Rectal smooth muscle tissue (tissue), 1 donor: ENCODE results near the gene MAP3K14.
A peak's percentile ranks its signal among the peaks of the same experiment; 100 is the strongest.
"Not testable (repeated sequence)": the region's sequence is repeated elsewhere in the genome, so short reads cannot be mapped to it uniquely, and the experiment has no call there.

Experiments used
- H3K27ac ChIP-seq: one replicate; pipeline ENCODE4 v1.7.0; 2013; ENCODE audit warnings: low read depth, low read length, inconsistent platforms
- H3K27me3 ChIP-seq: one replicate; pipeline ENCODE4 v1.7.0; 2013; ENCODE audit warnings: low read length; ENCODE audit not compliant: control insufficient read depth, insufficient read depth
- H3K36me3 ChIP-seq: one replicate; pipeline ENCODE4 v1.7.0; 2013; ENCODE audit warnings: low read length; ENCODE audit not compliant: control insufficient read depth, insufficient read depth
- H3K4me1 ChIP-seq: one replicate; pipeline ENCODE4 v1.7.0; 2013; ENCODE audit warnings: low read length; ENCODE audit not compliant: control insufficient read depth, insufficient read depth
- H3K4me3 ChIP-seq: one replicate; pipeline ENCODE4 v1.7.0; 2013; ENCODE audit warnings: low read length
- H3K9ac ChIP-seq: one replicate; pipeline ENCODE4 v1.7.0; 2013; ENCODE audit warnings: low read length

The MAP3K14 gene

GRCh38 chr17:45260204-45260783 is 56.5 kb downstream of the MAP3K14 start:
- no peak overlapping the region for H3K4me3 ChIP-seq
- no peaks in the 10 kb centered on the region for H3K27me3 ChIP-seq
- peaks cover 19% of the 10 kb centered on the region for H3K36me3 ChIP-seq
- no peak overlapping the region for H3K9ac ChIP-seq
- no peak overlapping the region for H3K27ac ChIP-seq
- H3K4me1 ChIP-seq, result peaks cover 6% of the 10 kb centered on the region

GRCh38 chr17:45258981-45259380 is 57.8 kb downstream of the MAP3K14 start:
- H3K4me1 ChIP-seq, result peaks cover 6% of the 10 kb centered on the region
- H3K27ac ChIP-seq, result no peak overlapping the region
- H3K36me3 ChIP-seq, result peaks cover 9% of the 10 kb centered on the region
- no peak overlapping the region for H3K4me3 ChIP-seq
- no peaks in the 10 kb centered on the region for H3K27me3 ChIP-seq
- H3K9ac ChIP-seq, result no peak overlapping the region

- Histone ChIP-seq H3K4me1 (peaks cover 2% of the 10 kb centered on the region), H3K27me3 (no peaks in the 10 kb centered on the region), H3K27ac (no peak overlapping the region), H3K4me3 (no peak overlapping the region), H3K9ac (no peak overlapping the region), H3K36me3 (no peaks in the 10 kb centered on the region)
Measured at GRCh38 chr17:45257115-45257514, 59.7 kb downstream of the MAP3K14 start.

DNA sequence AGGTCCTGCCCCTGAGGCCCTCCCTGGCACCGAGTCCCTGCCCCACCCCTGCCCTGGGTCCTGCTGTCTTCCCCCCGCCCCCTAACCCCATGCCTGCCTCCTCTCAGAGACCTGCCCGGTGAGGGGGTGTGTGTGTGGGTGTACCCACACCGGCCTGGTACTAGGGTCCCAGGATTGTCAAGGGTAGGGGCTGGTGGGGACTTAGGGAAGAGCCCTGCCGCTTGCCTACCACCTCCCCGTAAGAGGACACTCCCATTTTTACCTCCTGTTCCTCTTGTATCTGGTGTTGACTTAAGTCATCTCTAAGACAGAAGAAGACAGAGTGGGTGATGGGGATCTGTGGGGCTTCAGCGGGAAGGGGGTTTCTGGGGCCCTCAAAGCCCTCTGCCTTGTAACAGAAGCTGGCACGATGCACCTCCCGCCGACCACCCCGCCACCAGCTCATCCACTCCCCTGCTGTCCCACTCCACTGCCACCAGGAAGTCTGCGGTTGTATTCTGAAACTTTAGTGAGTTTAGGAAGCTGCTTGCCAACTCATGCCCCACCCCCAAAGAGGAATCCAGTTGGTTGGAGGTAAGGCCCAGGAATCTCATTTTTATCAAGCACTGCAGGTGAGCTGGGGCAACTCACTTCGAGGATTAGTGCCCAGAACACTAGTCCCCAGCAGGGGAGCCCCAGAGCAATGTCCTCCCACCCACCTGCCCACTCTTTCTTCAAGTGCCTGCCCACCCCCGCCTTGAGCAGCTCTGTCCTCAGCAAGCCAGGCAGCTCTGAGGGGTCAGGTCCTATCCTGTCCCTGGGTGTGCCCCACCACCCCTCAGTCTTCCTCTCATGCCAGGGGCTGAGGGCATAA is 60.5 kb downstream of the MAP3K14 start:
- Histone ChIP-seq H3K27ac (no peak overlapping the region), H3K36me3 (no peaks in the 10 kb centered on the region), H3K27me3 (no peaks in the 10 kb centered on the region), H3K4me1 (peaks cover under 1% of the 10 kb centered on the region), H3K4me3 (no peak overlapping the region), H3K9ac (no peak overlapping the region)

DNA sequence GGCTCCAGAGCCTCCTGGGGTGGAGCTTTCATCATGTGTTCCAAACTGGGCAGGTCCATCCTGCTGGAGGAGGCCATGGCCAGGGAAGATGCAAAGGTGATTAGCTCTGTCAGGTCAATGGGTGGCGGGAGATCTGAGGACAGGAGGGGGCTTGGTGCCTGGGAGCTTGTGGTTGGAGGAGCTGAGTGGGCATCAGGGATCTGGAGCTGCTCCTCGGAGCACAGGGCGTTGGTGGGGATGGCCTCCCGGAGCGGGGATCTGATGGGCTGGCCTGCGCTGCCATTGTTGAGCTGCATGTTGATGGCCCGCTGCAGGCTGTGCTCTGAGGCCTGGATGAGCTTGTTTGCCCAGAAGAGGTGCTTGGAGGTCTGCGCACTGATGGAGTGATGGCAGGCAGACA is 61.5 kb downstream of the MAP3K14 start:
- H3K27me3 ChIP-seq, result no peaks in the 10 kb centered on the region
- H3K9ac ChIP-seq, result no peak overlapping the region
- H3K4me3 ChIP-seq, result no peak overlapping the region
- H3K4me1 ChIP-seq, result no peaks in the 10 kb centered on the region
- no peak overlapping the region for H3K27ac ChIP-seq
- H3K36me3 ChIP-seq, result no peaks in the 10 kb centered on the region

- no peak overlapping the region for H3K4me3 ChIP-seq
- H3K4me1 ChIP-seq, result no peaks in the 10 kb centered on the region
- no peaks in the 10 kb centered on the region for H3K36me3 ChIP-seq
- H3K27me3 ChIP-seq, result no peaks in the 10 kb centered on the region
- no peak overlapping the region for H3K9ac ChIP-seq
- no peak overlapping the region for H3K27ac ChIP-seq
Measured at GRCh38 chr17:45253879-45254278, 62.9 kb downstream of the MAP3K14 start.

- H3K4me1 ChIP-seq, H3K27ac ChIP-seq, H3K4me3 ChIP-seq, H3K9ac ChIP-seq, H3K36me3 ChIP-seq, H3K27me3 ChIP-seq: not testable (repeated sequence)
Measured at GRCh38 chr17:45253237-45253636, 63.6 kb downstream of the MAP3K14 start.

GRCh38 chr17:45251931-45252330 is 64.9 kb downstream of the MAP3K14 start:
- Histone ChIP-seq H3K4me3 (no peak overlapping the region), H3K36me3 (no peaks in the 10 kb centered on the region), H3K27ac (no peak overlapping the region), H3K27me3 (no peaks in the 10 kb centered on the region), H3K4me1 (peaks cover 1% of the 10 kb centered on the region), H3K9ac (no peak overlapping the region)

GRCh38 chr17:45248132-45248957 is 68.5 kb downstream of the MAP3K14 start:
- Histone ChIP-seq H3K4me1 (peaks cover 4% of the 10 kb centered on the region), H3K9ac (peak overlapping the region; percentile 26), H3K36me3 (peaks cover 3% of the 10 kb centered on the region), H3K27ac (no peak overlapping the region), H3K27me3 (no peaks in the 10 kb centered on the region), H3K4me3 (peak overlapping the region; percentile 69)

- Histone ChIP-seq H3K4me3 (peak overlapping the region; percentile 69), H3K9ac (peak overlapping the region; percentile 26), H3K27ac (peak overlapping the region; percentile 34), H3K4me1 (peaks cover 4% of the 10 kb centered on the region), H3K36me3 (peaks cover 3% of the 10 kb centered on the region), H3K27me3 (no peaks in the 10 kb centered on the region)
Measured at GRCh38 chr17:45247429-45248131, 69.2 kb downstream of the MAP3K14 start.

- Histone ChIP-seq H3K27ac (no peak overlapping the region), H3K4me1 (peaks cover 4% of the 10 kb centered on the region), H3K27me3 (no peaks in the 10 kb centered on the region), H3K36me3 (peaks cover 3% of the 10 kb centered on the region), H3K9ac (no peak overlapping the region), H3K4me3 (peak overlapping the region; percentile 69)
Measured at GRCh38 chr17:45246861-45247428, 69.9 kb downstream of the MAP3K14 start.

GRCh38 chr17:45246338-45246737 is 70.5 kb downstream of the MAP3K14 start:
- H3K4me3 ChIP-seq, result peak overlapping the region; percentile 69
- no peak overlapping the region for H3K27ac ChIP-seq
- H3K27me3 ChIP-seq, result no peaks in the 10 kb centered on the region
- peaks cover 4% of the 10 kb centered on the region for H3K4me1 ChIP-seq
- H3K36me3 ChIP-seq, result peaks cover 3% of the 10 kb centered on the region
- H3K9ac ChIP-seq, result no peak overlapping the region
